ENCODE data around the gene CALML3. TPM values are rescaled to one million over a fixed set of nuclear protein-coding genes. Genes with fewer than 3 reads are reported as not detected.

The CALML3 gene
- total RNA-seq, 1 donor from 2014 or later, result not detected

- H3K27me3 ChIP-seq, result no peaks in the 10 kb centered on the region
- no peaks in the 10 kb centered on the region for H3K36me3 ChIP-seq
- no peaks in the 10 kb centered on the region for H3K4me1 ChIP-seq
- no peak overlapping the region for H3K4me3 ChIP-seq
- TF ChIP-seq CTCF (IDR thresholded peaks at IDR 0.05), result no peak
- H3K9me3 ChIP-seq, result no peaks in the 10 kb centered on the region
- DNase-seq (peak; percentile 43), ATAC-seq (no peak)
- intact Hi-C loops (cut with DNase I), result no loop called here
- no peak overlapping the region for H3K27ac ChIP-seq
These were observed 49.9 kb downstream of the CALML3 start for GRCh38 chr10:5574642-5575131.

GRCh38 chr10:5575144-5575481 is 50.4 kb downstream of the CALML3 start:
- peak; percentile 33 for DNase-seq
- intact Hi-C loops (cut with DNase I), result no loop called here
- Histone ChIP-seq H3K36me3 (no peaks in the 10 kb centered on the region), H3K4me1 (no peaks in the 10 kb centered on the region), H3K4me3 (no peak overlapping the region), H3K27me3 (no peaks in the 10 kb centered on the region), H3K27ac (no peak overlapping the region), H3K9me3 (no peaks in the 10 kb centered on the region)
- ATAC-seq, result no peak
- no peak for TF ChIP-seq CTCF (IDR thresholded peaks at IDR 0.05)

- no peak for TF ChIP-seq CTCF (IDR thresholded peaks at IDR 0.05)
- DNase-seq (peak; percentile 51), ATAC-seq (peak; percentile 32)
These were observed 50.9 kb downstream of the CALML3 start for GRCh38 chr10:5575482-5576153.

GRCh38 chr10:5576154-5576748 is 51.5 kb downstream of the CALML3 start:
- H3K27ac ChIP-seq, result no peak overlapping the region
- H3K36me3 ChIP-seq, result no peaks in the 10 kb centered on the region
- H3K9me3 ChIP-seq, result no peaks in the 10 kb centered on the region
- no peaks in the 10 kb centered on the region for H3K27me3 ChIP-seq
- H3K4me1 ChIP-seq, result no peaks in the 10 kb centered on the region
- no peak overlapping the region for H3K4me3 ChIP-seq
- DNase-seq (peak; percentile 26), ATAC-seq (no peak)
- intact Hi-C loops (cut with DNase I), result no loop called here
- no peak for TF ChIP-seq CTCF (IDR thresholded peaks at IDR 0.05)

More at GRCh38 chr10:5575482-5576153, 50.9 kb downstream of the CALML3 start:
- no peaks in the 10 kb centered on the region for H3K9me3 ChIP-seq
- no peaks in the 10 kb centered on the region for H3K27me3 ChIP-seq
- H3K4me3 ChIP-seq, result no peak overlapping the region
- no peaks in the 10 kb centered on the region for H3K4me1 ChIP-seq
- H3K36me3 ChIP-seq, result no peaks in the 10 kb centered on the region
- no peak overlapping the region for H3K27ac ChIP-seq
- intact Hi-C loops (cut with DNase I), result no loop called here

Other genes with a start within 250 kb of the CALML3 start
- gene UCN3, start 160.0 kb upstream of the CALML3 start, total RNA-seq, result 1.2 TPM
- not detected for gene TUBAL3, start 120.1 kb upstream of the CALML3 start, total RNA-seq
- gene NET1, start 112.4 kb upstream of the CALML3 start, total RNA-seq, result 42.8 TPM
- gene CALML5, start 25.4 kb upstream of the CALML3 start, total RNA-seq, result not detected
- gene ASB13, start 141.6 kb downstream of the CALML3 start, total RNA-seq, result 23.0 TPM
- gene TASOR2, start 159.9 kb downstream of the CALML3 start, total RNA-seq, result 63.7 TPM

All from upper lobe of right lung (tissue), 1 donor.